ENCODE results near the gene ARHGAP42. TPM values are rescaled to one million over a fixed set of nuclear protein-coding genes. Genes with fewer than 3 reads are reported as not detected.

The ARHGAP42 gene
- total RNA-seq, 6 experiments from 2014 or later: 1.1 to 3.1 (median 2.3) TPM

GRCh38 chr11:100687630-100688395 is 725 bp downstream of the ARHGAP42 start:
- H3K4me1 Mint-ChIP-seq (ENCODE audit: low read depth): peaks cover 30% of the 10 kb centered on the region

GRCh38 chr11:100689141-100689540 is 2.1 kb downstream of the ARHGAP42 start:
- Mint-ChIP-seq H3K9me3 (no peaks in the 10 kb centered on the region), H3K36me3 (ENCODE audit: low read depth) (no peaks in the 10 kb centered on the region), H3K27me3 (ENCODE audit: insufficient read depth) (peaks cover 2% of the 10 kb centered on the region; the same call in 1 of the 2 replicates), H3K4me1 (ENCODE audit: low read depth) (peaks cover 30% of the 10 kb centered on the region), H3K4me3 (no peak overlapping the region), H3K27ac (no peak overlapping the region)
- TF ChIP-seq CTCF (IDR thresholded peaks at IDR 0.05): no peak
- no peak for DNase-seq

More at GRCh38 chr11:100687630-100688395, 725 bp downstream of the ARHGAP42 start:
- TF ChIP-seq CTCF (IDR thresholded peaks at IDR 0.05): peak; percentile 83
- peak overlapping the region; percentile 82 for H3K27ac Mint-ChIP-seq
- peak overlapping the region; percentile 98 for H3K4me3 Mint-ChIP-seq
- no peaks in the 10 kb centered on the region for H3K36me3 Mint-ChIP-seq (ENCODE audit: low read depth)
- peaks cover 2% of the 10 kb centered on the region; the same call in 1 of the 2 replicates for H3K27me3 Mint-ChIP-seq (ENCODE audit: insufficient read depth)
- no peaks in the 10 kb centered on the region for H3K9me3 Mint-ChIP-seq
- DNase-seq: peak; percentile 53

- Mint-ChIP-seq H3K4me3 (no peak overlapping the region), H3K9me3 (no peaks in the 10 kb centered on the region), H3K4me1 (ENCODE audit: low read depth) (peaks cover 15% of the 10 kb centered on the region), H3K27ac (no peak overlapping the region), H3K36me3 (ENCODE audit: low read depth) (no peaks in the 10 kb centered on the region), H3K27me3 (ENCODE audit: insufficient read depth) (no peaks in the 10 kb centered on the region)
- TF ChIP-seq CTCF (IDR thresholded peaks at IDR 0.05): no peak
- DNase-seq: no peak
Observed at GRCh38 chr11:100691896-100692653, 5.0 kb downstream of the ARHGAP42 start.

GRCh38 chr11:100695911-100696310 is 8.8 kb downstream of the ARHGAP42 start:
- Mint-ChIP-seq H3K27me3 (ENCODE audit: insufficient read depth) (no peaks in the 10 kb centered on the region), H3K27ac (no peak overlapping the region), H3K9me3 (no peaks in the 10 kb centered on the region), H3K4me1 (ENCODE audit: low read depth) (no peaks in the 10 kb centered on the region), H3K4me3 (no peak overlapping the region), H3K36me3 (ENCODE audit: low read depth) (no peaks in the 10 kb centered on the region)
- DNase-seq: no peak
- no peak for TF ChIP-seq CTCF (IDR thresholded peaks at IDR 0.05)

- H3K4me1 Mint-ChIP-seq (ENCODE audit: low read depth): peaks cover 6% of the 10 kb centered on the region
- DNase-seq: no peak
- H3K4me3 Mint-ChIP-seq: no peak overlapping the region
- H3K27ac Mint-ChIP-seq: no peak overlapping the region
- TF ChIP-seq CTCF (IDR thresholded peaks at IDR 0.05): no peak
- H3K9me3 Mint-ChIP-seq: no peaks in the 10 kb centered on the region
- no peaks in the 10 kb centered on the region for H3K27me3 Mint-ChIP-seq (ENCODE audit: insufficient read depth)
- no peaks in the 10 kb centered on the region for H3K36me3 Mint-ChIP-seq (ENCODE audit: low read depth)
Observed at GRCh38 chr11:100703139-100703538, 16.1 kb downstream of the ARHGAP42 start.

All from HFFc6 (cell line).